IMR-90 (cell line): ENCODE data around the gene PGS1. TPM values are rescaled to one million over a fixed set of nuclear protein-coding genes. Genes with fewer than 3 reads are reported as not detected.

Experiments
- MAZ ChIP-seq: IDR thresholded peaks from 2 replicates; pipeline ENCODE4 v1.6.1; 2012; ENCODE audit warnings: low read depth, mild to moderate bottlenecking, low read length, improper control_type of control experiment, moderate library complexity, borderline replicate concordance
- POLR2A ChIP-seq: IDR thresholded peaks from 2 replicates; pipeline ENCODE4 v1.6.1; 2012; ENCODE audit warnings: mild to moderate bottlenecking, low read depth, low read length
- RFX5 ChIP-seq: IDR thresholded peaks from 2 replicates; pipeline ENCODE4 v1.8.0; 2012; ENCODE audit warnings: low read depth, mild to moderate bottlenecking, low read length, moderate library complexity
- polyA plus RNA-seq, 3 experiments: library from polyadenylated mRNA; depleted of rRNA; stranded (reverse); fragments of >200 nt; gene quantifications; 2 replicates each; pipeline ENCODE4 v1.2.3, GENCODE V29; 2012; ENCODE audit warnings: low replicate concordance in 1 of 3
- total RNA-seq: library from RNA; depleted of rRNA; stranded (reverse); fragments of >200 nt; gene quantifications from 2 replicates; pipeline ENCODE4 v1.2.3, GENCODE V29; 2012
- TF ChIP-seq, protein P1 (sequence below): fragments of 150-350 bp; IDR thresholded peaks from 2 replicates; pipeline ENCODE4 v1.6.1; 2017; ENCODE audit warnings: mild to moderate bottlenecking, antibody characterized with exemption, low read length, low read depth
- TF ChIP-seq, protein P2 (sequence below): fragments of 150-350 bp; IDR thresholded peaks from 2 replicates; pipeline ENCODE4 v1.6.1; 2016; ENCODE audit warnings: low read depth, mild to moderate bottlenecking, low read length, moderate library complexity, borderline replicate concordance

PGS1 gene
- total and polyA plus RNA-seq, 2 of the 4 experiments (the other 2 are of a cell fraction) = 18.5 to 43.2 TPM

DNA sequence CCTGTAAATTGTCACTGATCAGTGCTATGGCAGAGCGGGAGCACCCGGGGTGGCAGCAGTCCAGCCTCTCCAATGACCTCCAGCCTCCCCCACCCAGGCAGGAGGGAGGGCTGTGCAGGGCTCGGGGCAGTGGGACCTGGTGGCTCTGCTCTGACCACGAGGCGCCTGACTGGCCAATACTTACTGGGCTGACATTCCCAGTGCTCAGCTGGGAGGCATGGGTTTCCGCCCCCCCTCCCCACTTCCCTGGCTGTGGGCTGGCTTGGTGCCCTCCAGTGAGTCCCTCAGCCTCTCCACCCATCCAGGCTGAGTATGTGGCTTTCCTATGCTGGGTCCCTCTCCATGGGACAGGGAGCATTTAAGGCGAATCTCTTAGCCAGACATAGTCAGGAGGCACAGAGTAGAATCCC, 21.3 kb upstream of the PGS1 start (continued):
- TF ChIP-seq MAZ = peak; percentile 70; the same call in 1 of the 2 replicates
- TF ChIP-seq, protein P1, sequence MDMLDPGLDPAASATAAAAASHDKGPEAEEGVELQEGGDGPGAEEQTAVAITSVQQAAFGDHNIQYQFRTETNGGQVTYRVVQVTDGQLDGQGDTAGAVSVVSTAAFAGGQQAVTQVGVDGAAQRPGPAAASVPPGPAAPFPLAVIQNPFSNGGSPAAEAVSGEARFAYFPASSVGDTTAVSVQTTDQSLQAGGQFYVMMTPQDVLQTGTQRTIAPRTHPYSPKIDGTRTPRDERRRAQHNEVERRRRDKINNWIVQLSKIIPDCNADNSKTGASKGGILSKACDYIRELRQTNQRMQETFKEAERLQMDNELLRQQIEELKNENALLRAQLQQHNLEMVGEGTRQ = peak; percentile 53; the same call in 1 of the 2 replicates
- TF ChIP-seq RFX5 = no peak
- TF ChIP-seq, protein P2, sequence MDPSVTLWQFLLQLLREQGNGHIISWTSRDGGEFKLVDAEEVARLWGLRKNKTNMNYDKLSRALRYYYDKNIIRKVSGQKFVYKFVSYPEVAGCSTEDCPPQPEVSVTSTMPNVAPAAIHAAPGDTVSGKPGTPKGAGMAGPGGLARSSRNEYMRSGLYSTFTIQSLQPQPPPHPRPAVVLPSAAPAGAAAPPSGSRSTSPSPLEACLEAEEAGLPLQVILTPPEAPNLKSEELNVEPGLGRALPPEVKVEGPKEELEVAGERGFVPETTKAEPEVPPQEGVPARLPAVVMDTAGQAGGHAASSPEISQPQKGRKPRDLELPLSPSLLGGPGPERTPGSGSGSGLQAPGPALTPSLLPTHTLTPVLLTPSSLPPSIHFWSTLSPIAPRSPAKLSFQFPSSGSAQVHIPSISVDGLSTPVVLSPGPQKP = no peak
- peak; percentile 74 for TF ChIP-seq POLR2A
